A549 (cell line): ENCODE data around the gene COX7A2. TPM values are rescaled to one million over a fixed set of nuclear protein-coding genes. Genes with fewer than 3 reads are reported as not detected.

ENCODE experiments used
- ATAC-seq, 2 experiments: fragments of 200-7000 bp in 1 of 2; fragments of >200 bp in 1 of 2; cut with Nextera tagmentation in 1 of 2; cut with Tn5 transposase in 1 of 2; 3 replicates each; pipeline versions ENCODE4 v1.8.0 to v1.9.1; 2018 to 2020; ENCODE audit warnings: mild to moderate bottlenecking in 1 of 2, moderate library complexity in 1 of 2
- CTCF ChIA-PET: fragments of 300-600 bp; sonication (Branson Sonifier 250); formaldehyde crosslinking; extraction: SDS; loops from one replicate; lab custom pipeline; 2021; ENCODE audit warnings: antibody characterized with exemption, inconsistent platforms; lab: Yijun Ruan, JAX
- POLR2A ChIA-PET: fragments of 350-600 bp; formaldehyde crosslinking; extraction: SDS; loops from one replicate; lab custom pipeline; 2021; ENCODE audit warnings: antibody characterized with exemption, inconsistent platforms; lab: Yijun Ruan, JAX
- DNase-seq, 2 experiments: peaks; one replicate each; pipeline versions ENCODE4 v3.0.0 to v3.0.0-alpha.2; 2011 to 2016; ENCODE audit warnings: low read depth in 1 of 2, low spot score in 1 of 2
- FAIRE-seq: peaks from 2 replicates; lab custom pipeline; 2011; peaks lifted over from hg19 to GRCh38; lab: Jason Lieb, UNC
- H3K27ac ChIP-seq, 2 experiments: fragments of >200 bp; sonication (Bioruptor Twin); formaldehyde crosslinking; 3 replicates each; pipeline ENCODE4 v1.5.1; 2016 to 2017
- H3K4me1 ChIP-seq: fragments of >200 bp; sonication (Bioruptor Twin); formaldehyde crosslinking; 3 replicates; pipeline ENCODE4 v1.6.1; 2016
- H3K4me2 ChIP-seq: fragments of >200 bp; sonication (Bioruptor Twin); formaldehyde crosslinking; 3 replicates; pipeline ENCODE4 v1.6.1; 2016
- H3K4me3 ChIP-seq: fragments of >200 bp; sonication (Bioruptor Twin); formaldehyde crosslinking; 3 replicates; pipeline ENCODE4 v1.5.1; 2016
- H3K9me3 ChIP-seq: fragments of >200 bp; sonication (Bioruptor Twin); formaldehyde crosslinking; 3 replicates; pipeline ENCODE4 v1.6.1; 2016
- BCL3 ChIP-seq: fragments of >200 bp; sonication (Bioruptor Twin); formaldehyde crosslinking; IDR thresholded peaks from 3 replicates; pipeline ENCODE4 v1.6.1; 2016
- CHD2 ChIP-seq: fragments of 150-350 bp; IDR thresholded peaks from 2 replicates; pipeline ENCODE4 v1.6.1; 2014; ENCODE audit warnings: low read length; ENCODE audit not compliant: partially characterized antibody
- ELK1 ChIP-seq: fragments of 150-350 bp; IDR thresholded peaks from 2 replicates; pipeline ENCODE4 v1.6.1; 2014; ENCODE audit warnings: low read depth, mild to moderate bottlenecking, low read length
- FOSL2 ChIP-seq, 2 experiments: fragments of 450-650 bp in 1 of 2; fragments of >200 bp in 1 of 2; sonication (Bioruptor Twin) in 1 of 2; formaldehyde crosslinking; IDR thresholded peaks; 2 replicates each; pipeline versions ENCODE4 v1.5.0 to v1.6.1; 2016 to 2020; ENCODE audit warnings: mild to moderate bottlenecking in 1 of 2, moderate library complexity in 1 of 2
- GATA3 ChIP-seq: IDR thresholded peaks from 2 replicates; pipeline ENCODE4 v1.6.1; 2012; ENCODE audit warnings: borderline replicate concordance
- HDAC2 ChIP-seq: fragments of 200-600 bp; sonication (generic); IDR thresholded peaks from 2 replicates; pipeline ENCODE4 v1.6.1; 2016
- HES2 ChIP-seq: fragments of >200 bp; sonication (Bioruptor Twin); formaldehyde crosslinking; IDR thresholded peaks from 2 replicates; pipeline ENCODE4 v1.6.1; 2016
- JUN ChIP-seq, 2 experiments: fragments of >200 bp; sonication (Bioruptor Twin); formaldehyde crosslinking; IDR thresholded peaks; 2 replicates in 1 of 2; 3 replicates in 1 of 2; pipeline ENCODE4 v1.6.1; 2016 to 2017
- JUNB ChIP-seq: fragments of >200 bp; sonication (Bioruptor Twin); formaldehyde crosslinking; IDR thresholded peaks from 2 replicates; pipeline ENCODE4 v1.6.1; 2016
- MAFK ChIP-seq: fragments of 450-650 bp; IDR thresholded peaks from 2 replicates; pipeline ENCODE4 v1.6.1; 2014; ENCODE audit not compliant: partially characterized antibody
- PBX3 ChIP-seq: IDR thresholded peaks from 2 replicates; pipeline ENCODE4 v1.6.1; 2012
- POLR2A ChIP-seq: IDR thresholded peaks from 2 replicates; pipeline ENCODE4 v1.6.1; 2012; ENCODE audit warnings: mild to moderate bottlenecking, low read length
- RAD21 ChIP-seq, 2 experiments: fragments of >200 bp in 1 of 2; sonication (Bioruptor Twin) in 1 of 2; formaldehyde crosslinking in 1 of 2; IDR thresholded peaks in 1 of 2; conservative IDR thresholded peaks in 1 of 2; 2 replicates in 1 of 2; 3 replicates in 1 of 2; pipeline ENCODE4 v1.6.1; 2012 to 2018; ENCODE audit warnings: inconsistent platforms in 1 of 2
- RCOR1 ChIP-seq: fragments of 150-350 bp; IDR thresholded peaks from 2 replicates; pipeline ENCODE4 v1.6.1; 2014; ENCODE audit warnings: antibody characterized with exemption, low read length, low read depth
- RFX5 ChIP-seq: fragments of 450-650 bp; IDR thresholded peaks from 2 replicates; pipeline ENCODE4 v1.7.1; 2014; ENCODE audit warnings: antibody characterized with exemption, mild to moderate bottlenecking, moderate library complexity
- SMC3 ChIP-seq: fragments of >200 bp; sonication (Bioruptor Twin); formaldehyde crosslinking; IDR thresholded peaks from 3 replicates; pipeline ENCODE4 v1.6.1; 2018; ENCODE audit warnings: inconsistent platforms
- TP53 ChIP-seq: fragments of 250-450 bp; sonication (Bioruptor Pico); IDR thresholded peaks from 2 replicates; pipeline ENCODE4 v1.5.0; 2021; ENCODE audit warnings: mild to moderate bottlenecking, moderate library complexity
- ZC3H11A ChIP-seq: fragments of 450-650 bp; IDR thresholded peaks from 2 replicates; pipeline ENCODE4 v1.6.1; 2014; ENCODE audit warnings: antibody characterized with exemption, mild to moderate bottlenecking
- ZNF302 ChIP-seq: fragments of 250-450 bp; sonication (Bioruptor Pico); IDR thresholded peaks from 2 replicates; pipeline ENCODE4 v1.9.0; 2021; ENCODE audit warnings: inconsistent platforms, mild to moderate bottlenecking, moderate library complexity
- WGBS: methylation state at CpG from one replicate; pipeline ENCODE4 v1.1.6; 2017; ENCODE audit errors: missing lambda C conversion rate; 5-methylcytosine and 5-hydroxymethylcytosine counted together
- polyA plus RNA-seq, 4 experiments: library from polyadenylated mRNA; depleted of rRNA in 3 of 4; stranded (reverse); fragments of >200 nt; fragmentation: RNase III in 1 of 4; extraction: RNeasy Plus Mini Kit Qiagen cat#74134 plus additional on column Dnase treatment in 1 of 4; gene quantifications; 2 replicates in 3 of 4; 3 replicates in 1 of 4; pipeline ENCODE4 v1.2.3, GENCODE V29; 2011 to 2017

COX7A2 gene
- polyA plus RNA-seq, 2 of the 4 experiments (the other 2 are of a cell fraction): 271 to 464 TPM

- ATAC-seq (no peak), FAIRE-seq (no peak)
- CTCF ChIA-PET: interaction anchor here (1.3 to 1.5 kb wide), 2 partner anchors 12 to 249 kb away, joined by 4 read pairs; no protein-coding TSS in a partner anchor
Observed at GRCh38 chr6:75278474-75279077, 35.0 kb upstream of the COX7A2 start.

GRCh38 chr6:75275067-75275466 lies 31.5 kb upstream of the COX7A2 start:
- TF ChIP-seq FOSL2 (IDR thresholded peaks at IDR 0.05) (0 out of 2 replicates have a peak, but pooled peaks have one; percentile 16), FOSL2 (CRISPR knock-in tag; IDR thresholded peaks at IDR 0.05) (peak; percentile 54), HDAC2 (no peak), BCL3 (no peak), GATA3 (peak; percentile 64; the same call in 1 of the 2 replicates), JUNB (peak; percentile 32; the same call in 1 of the 2 replicates), MAFK (peak; percentile 27), ELK1 (no peak)
- POLR2A ChIA-PET: interaction anchor here (1.3 to 1.9 kb wide), 2 partner anchors 9 to 31 kb away, joined by 3 to 21 read pairs; partner anchors contain the start of gene TMEM30A
- Histone ChIP-seq H3K27ac (peak overlapping the region; percentile 52 to 73; a peak in 4 of 6 replicates), H3K4me2 (peak overlapping the region; percentile 59), H3K4me3 (no peak overlapping the region), H3K9me3 (no peaks in the 10 kb centered on the region), H3K4me1 (peaks cover 74% of the 10 kb centered on the region)
- ATAC-seq (peak; percentile 90 to 91), DNase-seq (peak in 1 of 2 experiments; percentile 72), FAIRE-seq (no peak)
- CTCF ChIA-PET: interaction anchor here (0.7 to 1.9 kb wide), 5 partner anchors 8 to 271 kb away, joined by 3 to 5 read pairs (median 4); no protein-coding TSS in a partner anchor

More at GRCh38 chr6:75278474-75279077, 35.0 kb upstream of the COX7A2 start:
- Histone ChIP-seq H3K27ac (peak overlapping the region; percentile 30 to 72; a peak in 5 of 6 replicates), H3K9me3 (no peaks in the 10 kb centered on the region), H3K4me2 (peak overlapping the region; percentile 85), H3K4me3 (0 out of 3 replicates have a peak overlapping the region, but pooled peaks have one; percentile 17), H3K4me1 (peaks cover 79% of the 10 kb centered on the region)
- DNase-seq: no peak
- POLR2A ChIA-PET: no interaction called here
- TF ChIP-seq PBX3 (no peak), ZC3H11A (no peak), JUNB (no peak), JUN (IDR thresholded peaks at IDR 0.05) (no peak), TP53 (CRISPR knock-in tag) (no peak), SMC3 (no peak), RFX5 (no peak), RCOR1 (no peak), HES2 (no peak), RAD21 (conservative IDR thresholded peaks at IDR 0.05 in 1 of 2, IDR thresholded peaks at IDR 0.05 in 1 of 2) (no peak), CHD2 (no peak), ZNF302 (CRISPR knock-in tag) (no peak), POLR2A (no peak), BCL3 (no peak)
- WGBS: 20% methylated on average over 4 of the region's 4 CpGs
